CD4-positive, alpha-beta T cell treated with Interleukin-4 for 1 hour (primary cell): ENCODE results near the gene SLC17A9.
A peak's percentile ranks its signal among the peaks of the same experiment; 100 is the strongest.

Experiments
- DNase-seq, 2 donors: peaks; one replicate each; pipeline ENCODE4 v3.0.0-alpha.2; 2020 to 2022

SLC17A9 gene

GRCh38 chr20:62952373-62952967 lies at the start of gene SLC17A9:
Gene SLC17A9 (plus strand): TSS chr20:62952709. CDS start chr20:62952831, 122 bp downstream.
- DNase-seq = peak; percentile 48 to 72

GRCh38 chr20:62902926-62903615 lies 49.4 kb upstream of the SLC17A9 start:
- DNase-seq = no peak

- DNase-seq = no peak
Measured at GRCh38 chr20:62905536-62906117, 46.9 kb upstream of the SLC17A9 start.

- no peak for DNase-seq
Measured at GRCh38 chr20:62906209-62906608, 46.3 kb upstream of the SLC17A9 start.

- DNase-seq = no peak
Measured at GRCh38 chr20:62906647-62907375, 45.7 kb upstream of the SLC17A9 start.

- DNase-seq = peak; percentile 35 to 53
Measured at GRCh38 chr20:62907384-62908317, 44.9 kb upstream of the SLC17A9 start.

- no peak for DNase-seq
Measured at GRCh38 chr20:62908971-62909791, 43.3 kb upstream of the SLC17A9 start.

- DNase-seq = no peak
Measured at GRCh38 chr20:62910217-62910766, 42.2 kb upstream of the SLC17A9 start.

GRCh38 chr20:62910777-62911497 lies 41.6 kb upstream of the SLC17A9 start:
- no peak for DNase-seq

- no peak for DNase-seq
Measured at GRCh38 chr20:62911701-62912280, 40.7 kb upstream of the SLC17A9 start.

- no peak for DNase-seq
Measured at GRCh38 chr20:62913043-62913630, 39.4 kb upstream of the SLC17A9 start.

- no peak for DNase-seq
Measured at GRCh38 chr20:62914436-62914835, 38.1 kb upstream of the SLC17A9 start.

GRCh38 chr20:62914970-62915457 lies 37.5 kb upstream of the SLC17A9 start:
- DNase-seq = peak in 1 of 2 donors; percentile 32

GRCh38 chr20:62916703-62917476 lies 35.6 kb upstream of the SLC17A9 start:
- DNase-seq = no peak

- no peak for DNase-seq
Measured at GRCh38 chr20:62917720-62918119, 34.8 kb upstream of the SLC17A9 start.

GRCh38 chr20:62918147-62918546 lies 34.4 kb upstream of the SLC17A9 start:
- DNase-seq = no peak

GRCh38 chr20:62918831-62919230 lies 33.7 kb upstream of the SLC17A9 start:
- DNase-seq = peak; percentile 38 to 60

GRCh38 chr20:62920039-62920645 lies 32.4 kb upstream of the SLC17A9 start:
- DNase-seq = no peak
